ENCODE data around the gene RNASEH1.

DNA sequence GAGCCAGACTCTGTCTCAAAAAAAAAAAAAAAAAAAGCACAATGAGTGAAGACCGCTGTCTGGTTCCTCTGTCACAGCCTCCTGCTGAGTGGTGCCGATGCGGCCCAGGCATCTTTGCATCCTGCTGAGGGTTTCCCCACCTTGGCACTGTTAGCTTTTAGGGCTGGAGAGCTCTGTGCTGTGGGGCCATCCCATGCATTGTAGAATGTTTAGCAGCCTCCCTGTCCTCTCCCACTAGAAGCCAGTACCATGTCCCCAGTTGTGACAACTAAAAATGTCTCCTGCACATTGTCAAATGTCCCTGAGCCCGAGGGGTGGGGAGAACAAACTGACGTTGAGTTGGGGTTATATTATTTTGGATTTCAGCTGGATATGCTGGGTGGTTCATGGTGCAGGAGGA, 28.9 kb upstream of the RNASEH1 start:
- TF ChIP-seq, protein P1, sequence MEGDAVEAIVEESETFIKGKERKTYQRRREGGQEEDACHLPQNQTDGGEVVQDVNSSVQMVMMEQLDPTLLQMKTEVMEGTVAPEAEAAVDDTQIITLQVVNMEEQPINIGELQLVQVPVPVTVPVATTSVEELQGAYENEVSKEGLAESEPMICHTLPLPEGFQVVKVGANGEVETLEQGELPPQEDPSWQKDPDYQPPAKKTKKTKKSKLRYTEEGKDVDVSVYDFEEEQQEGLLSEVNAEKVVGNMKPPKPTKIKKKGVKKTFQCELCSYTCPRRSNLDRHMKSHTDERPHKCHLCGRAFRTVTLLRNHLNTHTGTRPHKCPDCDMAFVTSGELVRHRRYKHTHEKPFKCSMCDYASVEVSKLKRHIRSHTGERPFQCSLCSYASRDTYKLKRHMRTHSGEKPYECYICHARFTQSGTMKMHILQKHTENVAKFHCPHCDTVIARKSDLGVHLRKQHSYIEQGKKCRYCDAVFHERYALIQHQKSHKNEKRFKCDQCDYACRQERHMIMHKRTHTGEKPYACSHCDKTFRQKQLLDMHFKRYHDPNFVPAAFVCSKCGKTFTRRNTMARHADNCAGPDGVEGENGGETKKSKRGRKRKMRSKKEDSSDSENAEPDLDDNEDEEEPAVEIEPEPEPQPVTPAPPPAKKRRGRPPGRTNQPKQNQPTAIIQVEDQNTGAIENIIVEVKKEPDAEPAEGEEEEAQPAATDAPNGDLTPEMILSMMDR (IDR thresholded peaks at IDR 0.05), result no peak
- TF ChIP-seq EZH2phosphoT487 (IDR thresholded peaks at IDR 0.05) (no peak), EZH2 (IDR thresholded peaks at IDR 0.05) (no peak)
